H1 (cell line): ENCODE measurements around the gene DBP.

ENCODE experiments used
- CHD1 ChIP-seq: IDR thresholded peaks from 2 replicates; pipeline ENCODE4 v1.6.1; 2012; ENCODE audit warnings: low read depth, low read length, improper control_type of control experiment
- EZH2 ChIP-seq: fragments of 200-600 bp; sonication (generic); IDR thresholded peaks from 2 replicates; pipeline ENCODE4 v1.7.1; 2012; ENCODE audit warnings: low read depth, mild to moderate bottlenecking, moderate library complexity, low read length, inconsistent platforms; ENCODE audit not compliant: severe bottlenecking
- HDAC6 ChIP-seq: IDR thresholded peaks from one replicate; pipeline ENCODE4 v1.7.1; 2012; ENCODE audit warnings: low read depth, mild to moderate bottlenecking, inconsistent platforms, low read length, moderate library complexity
- JUND ChIP-seq: IDR thresholded peaks from 2 replicates; pipeline ENCODE4 v1.6.1; 2011; ENCODE audit warnings: mild to moderate bottlenecking, improper control_type of control experiment, low read length
- POLR2A ChIP-seq, 2 experiments: IDR thresholded peaks; 1 replicate in 1 of 2; 2 replicates in 1 of 2; pipeline ENCODE4 v1.6.1; 2011; ENCODE audit warnings: low read depth in 2 of 2, low read length in 2 of 2, mild to moderate bottlenecking in 2 of 2; ENCODE audit errors: control extremely low read depth in 1 of 2
- POLR2AphosphoS5 ChIP-seq: IDR thresholded peaks from 2 replicates; pipeline ENCODE4 v1.6.1; 2011; ENCODE audit warnings: low read depth, low read length
- TEAD4 ChIP-seq: IDR thresholded peaks from 2 replicates; pipeline ENCODE4 v1.6.1; 2012; ENCODE audit warnings: low read depth, low read length, inconsistent platforms, mixed read lengths
- TF ChIP-seq, protein P1 (sequence below), 3 experiments: IDR thresholded peaks; 1 replicate in 2 of 3; 2 replicates in 1 of 3; pipeline versions ENCODE4 v1.5.1 to v1.6.1; 2011; ENCODE audit warnings: low read length in 3 of 3, mild to moderate bottlenecking in 3 of 3, inconsistent platforms in 2 of 3, low read depth in 1 of 3, moderate library complexity in 1 of 3; ENCODE audit not compliant: insufficient read depth in 1 of 3; ENCODE audit errors: control extremely low read depth in 1 of 3
- TF ChIP-seq, protein P2 (sequence below): fragments of 300-600 bp; sonication (generic); IDR thresholded peaks from 2 replicates; pipeline ENCODE4 v1.7.1; 2012; ENCODE audit warnings: low read length, moderate library complexity, mild to moderate bottlenecking, inconsistent platforms; ENCODE audit not compliant: insufficient replicate concordance

- TF ChIP-seq POLR2A (IDR thresholded peaks at IDR 0.05; ENCODE audit: control extremely low read depth in 1 of 2, low read depth in 2 of 2, low read length in 2 of 2) (no peak), HDAC6 (no peak), POLR2AphosphoS5 (no peak), CHD1 (no peak), TEAD4 (no peak), EZH2 (no peak), JUND (no peak)
- TF ChIP-seq, protein P1, sequence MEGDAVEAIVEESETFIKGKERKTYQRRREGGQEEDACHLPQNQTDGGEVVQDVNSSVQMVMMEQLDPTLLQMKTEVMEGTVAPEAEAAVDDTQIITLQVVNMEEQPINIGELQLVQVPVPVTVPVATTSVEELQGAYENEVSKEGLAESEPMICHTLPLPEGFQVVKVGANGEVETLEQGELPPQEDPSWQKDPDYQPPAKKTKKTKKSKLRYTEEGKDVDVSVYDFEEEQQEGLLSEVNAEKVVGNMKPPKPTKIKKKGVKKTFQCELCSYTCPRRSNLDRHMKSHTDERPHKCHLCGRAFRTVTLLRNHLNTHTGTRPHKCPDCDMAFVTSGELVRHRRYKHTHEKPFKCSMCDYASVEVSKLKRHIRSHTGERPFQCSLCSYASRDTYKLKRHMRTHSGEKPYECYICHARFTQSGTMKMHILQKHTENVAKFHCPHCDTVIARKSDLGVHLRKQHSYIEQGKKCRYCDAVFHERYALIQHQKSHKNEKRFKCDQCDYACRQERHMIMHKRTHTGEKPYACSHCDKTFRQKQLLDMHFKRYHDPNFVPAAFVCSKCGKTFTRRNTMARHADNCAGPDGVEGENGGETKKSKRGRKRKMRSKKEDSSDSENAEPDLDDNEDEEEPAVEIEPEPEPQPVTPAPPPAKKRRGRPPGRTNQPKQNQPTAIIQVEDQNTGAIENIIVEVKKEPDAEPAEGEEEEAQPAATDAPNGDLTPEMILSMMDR (IDR thresholded peaks at IDR 0.05; ENCODE audit: control extremely low read depth in 1 of 3, insufficient read depth in 1 of 3, low read depth in 1 of 3, low read length in 3 of 3): no peak
- TF ChIP-seq, protein P2, sequence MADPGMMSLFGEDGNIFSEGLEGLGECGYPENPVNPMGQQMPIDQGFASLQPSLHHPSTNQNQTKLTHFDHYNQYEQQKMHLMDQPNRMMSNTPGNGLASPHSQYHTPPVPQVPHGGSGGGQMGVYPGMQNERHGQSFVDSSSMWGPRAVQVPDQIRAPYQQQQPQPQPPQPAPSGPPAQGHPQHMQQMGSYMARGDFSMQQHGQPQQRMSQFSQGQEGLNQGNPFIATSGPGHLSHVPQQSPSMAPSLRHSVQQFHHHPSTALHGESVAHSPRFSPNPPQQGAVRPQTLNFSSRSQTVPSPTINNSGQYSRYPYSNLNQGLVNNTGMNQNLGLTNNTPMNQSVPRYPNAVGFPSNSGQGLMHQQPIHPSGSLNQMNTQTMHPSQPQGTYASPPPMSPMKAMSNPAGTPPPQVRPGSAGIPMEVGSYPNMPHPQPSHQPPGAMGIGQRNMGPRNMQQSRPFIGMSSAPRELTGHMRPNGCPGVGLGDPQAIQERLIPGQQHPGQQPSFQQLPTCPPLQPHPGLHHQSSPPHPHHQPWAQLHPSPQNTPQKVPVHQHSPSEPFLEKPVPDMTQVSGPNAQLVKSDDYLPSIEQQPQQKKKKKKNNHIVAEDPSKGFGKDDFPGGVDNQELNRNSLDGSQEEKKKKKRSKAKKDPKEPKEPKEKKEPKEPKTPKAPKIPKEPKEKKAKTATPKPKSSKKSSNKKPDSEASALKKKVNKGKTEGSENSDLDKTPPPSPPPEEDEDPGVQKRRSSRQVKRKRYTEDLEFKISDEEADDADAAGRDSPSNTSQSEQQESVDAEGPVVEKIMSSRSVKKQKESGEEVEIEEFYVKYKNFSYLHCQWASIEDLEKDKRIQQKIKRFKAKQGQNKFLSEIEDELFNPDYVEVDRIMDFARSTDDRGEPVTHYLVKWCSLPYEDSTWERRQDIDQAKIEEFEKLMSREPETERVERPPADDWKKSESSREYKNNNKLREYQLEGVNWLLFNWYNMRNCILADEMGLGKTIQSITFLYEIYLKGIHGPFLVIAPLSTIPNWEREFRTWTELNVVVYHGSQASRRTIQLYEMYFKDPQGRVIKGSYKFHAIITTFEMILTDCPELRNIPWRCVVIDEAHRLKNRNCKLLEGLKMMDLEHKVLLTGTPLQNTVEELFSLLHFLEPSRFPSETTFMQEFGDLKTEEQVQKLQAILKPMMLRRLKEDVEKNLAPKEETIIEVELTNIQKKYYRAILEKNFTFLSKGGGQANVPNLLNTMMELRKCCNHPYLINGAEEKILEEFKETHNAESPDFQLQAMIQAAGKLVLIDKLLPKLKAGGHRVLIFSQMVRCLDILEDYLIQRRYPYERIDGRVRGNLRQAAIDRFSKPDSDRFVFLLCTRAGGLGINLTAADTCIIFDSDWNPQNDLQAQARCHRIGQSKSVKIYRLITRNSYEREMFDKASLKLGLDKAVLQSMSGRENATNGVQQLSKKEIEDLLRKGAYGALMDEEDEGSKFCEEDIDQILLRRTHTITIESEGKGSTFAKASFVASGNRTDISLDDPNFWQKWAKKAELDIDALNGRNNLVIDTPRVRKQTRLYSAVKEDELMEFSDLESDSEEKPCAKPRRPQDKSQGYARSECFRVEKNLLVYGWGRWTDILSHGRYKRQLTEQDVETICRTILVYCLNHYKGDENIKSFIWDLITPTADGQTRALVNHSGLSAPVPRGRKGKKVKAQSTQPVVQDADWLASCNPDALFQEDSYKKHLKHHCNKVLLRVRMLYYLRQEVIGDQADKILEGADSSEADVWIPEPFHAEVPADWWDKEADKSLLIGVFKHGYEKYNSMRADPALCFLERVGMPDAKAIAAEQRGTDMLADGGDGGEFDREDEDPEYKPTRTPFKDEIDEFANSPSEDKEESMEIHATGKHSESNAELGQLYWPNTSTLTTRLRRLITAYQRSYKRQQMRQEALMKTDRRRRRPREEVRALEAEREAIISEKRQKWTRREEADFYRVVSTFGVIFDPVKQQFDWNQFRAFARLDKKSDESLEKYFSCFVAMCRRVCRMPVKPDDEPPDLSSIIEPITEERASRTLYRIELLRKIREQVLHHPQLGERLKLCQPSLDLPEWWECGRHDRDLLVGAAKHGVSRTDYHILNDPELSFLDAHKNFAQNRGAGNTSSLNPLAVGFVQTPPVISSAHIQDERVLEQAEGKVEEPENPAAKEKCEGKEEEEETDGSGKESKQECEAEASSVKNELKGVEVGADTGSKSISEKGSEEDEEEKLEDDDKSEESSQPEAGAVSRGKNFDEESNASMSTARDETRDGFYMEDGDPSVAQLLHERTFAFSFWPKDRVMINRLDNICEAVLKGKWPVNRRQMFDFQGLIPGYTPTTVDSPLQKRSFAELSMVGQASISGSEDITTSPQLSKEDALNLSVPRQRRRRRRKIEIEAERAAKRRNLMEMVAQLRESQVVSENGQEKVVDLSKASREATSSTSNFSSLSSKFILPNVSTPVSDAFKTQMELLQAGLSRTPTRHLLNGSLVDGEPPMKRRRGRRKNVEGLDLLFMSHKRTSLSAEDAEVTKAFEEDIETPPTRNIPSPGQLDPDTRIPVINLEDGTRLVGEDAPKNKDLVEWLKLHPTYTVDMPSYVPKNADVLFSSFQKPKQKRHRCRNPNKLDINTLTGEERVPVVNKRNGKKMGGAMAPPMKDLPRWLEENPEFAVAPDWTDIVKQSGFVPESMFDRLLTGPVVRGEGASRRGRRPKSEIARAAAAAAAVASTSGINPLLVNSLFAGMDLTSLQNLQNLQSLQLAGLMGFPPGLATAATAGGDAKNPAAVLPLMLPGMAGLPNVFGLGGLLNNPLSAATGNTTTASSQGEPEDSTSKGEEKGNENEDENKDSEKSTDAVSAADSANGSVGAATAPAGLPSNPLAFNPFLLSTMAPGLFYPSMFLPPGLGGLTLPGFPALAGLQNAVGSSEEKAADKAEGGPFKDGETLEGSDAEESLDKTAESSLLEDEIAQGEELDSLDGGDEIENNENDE: no peak
Measured at GRCh38 chr19:48629297-48629598, 7.9 kb downstream of the DBP start.
